Endothelial cell (in vitro differentiated cells): ENCODE results near the gene SPATA24. TPM values are rescaled to one million over a fixed set of nuclear protein-coding genes. Genes with fewer than 3 reads are reported as not detected.
A peak's percentile ranks its signal among the peaks of the same experiment; 100 is the strongest.

Experiments
- DNase-seq: peaks from one replicate; pipeline ENCODE4 v3.0.0; 2021; ENCODE audit warnings: low spot score
- H3K27ac Mint-ChIP-seq: one replicate; pipeline ENCODE4 v1.8.0; 2021; ENCODE audit warnings: mixed read lengths, inconsistent platforms; ENCODE audit not compliant: unreplicated experiment
- H3K27me3 Mint-ChIP-seq: one replicate; pipeline ENCODE4 v1.8.0; 2021; ENCODE audit warnings: mild to moderate bottlenecking, moderate library complexity, mixed read lengths, inconsistent platforms; ENCODE audit not compliant: unreplicated experiment
- H3K36me3 Mint-ChIP-seq: one replicate; pipeline ENCODE4 v1.8.0; 2021; ENCODE audit warnings: mild to moderate bottlenecking, low read depth, mixed read lengths, inconsistent platforms; ENCODE audit not compliant: unreplicated experiment
- H3K4me1 Mint-ChIP-seq: one replicate; pipeline ENCODE4 v1.8.0; 2021; ENCODE audit warnings: mild to moderate bottlenecking, mixed read lengths, inconsistent platforms; ENCODE audit not compliant: unreplicated experiment
- H3K4me3 Mint-ChIP-seq: one replicate; pipeline ENCODE4 v1.8.0; 2021; ENCODE audit warnings: mild to moderate bottlenecking, mixed read lengths, inconsistent platforms; ENCODE audit not compliant: unreplicated experiment
- H3K9me3 Mint-ChIP-seq: one replicate; pipeline ENCODE4 v1.8.0; 2021; ENCODE audit warnings: mixed read lengths, inconsistent platforms; ENCODE audit not compliant: unreplicated experiment
- CTCF ChIP-seq: fragments of 200-600 bp; sonication (generic); IDR thresholded peaks from one replicate; pipeline ENCODE4 v1.5.0; 2021; ENCODE audit warnings: antibody characterized with exemption; ENCODE audit not compliant: unreplicated experiment
- long read RNA-seq: library from polyadenylated mRNA; unstranded; transcript quantifications from one replicate; pipeline ENCODE4 v2.0.0, GENCODE V29; 2020; ENCODE audit not compliant: unreplicated experiment
- total RNA-seq: library from RNA; stranded (reverse); fragmentation: NEBNext Ultra II Directional; extraction: Animal tissue kit (Norgen Biotek cat#: 25700); gene quantifications from one replicate; pipeline ENCODE4 v1.2.1, GENCODE V29; 2021; ENCODE audit not compliant: unreplicated experiment

The SPATA24 gene
- 7.6 TPM for total RNA-seq
- long read RNA-seq, partial matches to known transcripts = 0 of 2 reads
- long read RNA-seq, other reads (novel, unspliced or antisense) = 1 of 2 reads

GRCh38 chr5:139403787-139404483, at the start of gene SPATA24:
TSS of gene SPATA24 (minus strand) at chr5:139404089. CDS start at chr5:139404060, 29 bp downstream.
- no peak for TF ChIP-seq CTCF
- H3K27me3 Mint-ChIP-seq = peaks cover 6% of the 10 kb centered on the region
- no peaks in the 10 kb centered on the region for H3K9me3 Mint-ChIP-seq
- DNase-seq = peak; percentile 96
- H3K27ac Mint-ChIP-seq = peak within 1 kb of the TSS; percentile 99
- H3K36me3 Mint-ChIP-seq = peaks cover 6% of the 10 kb centered on the region
- peaks cover 23% of the 10 kb centered on the region for H3K4me1 Mint-ChIP-seq
- peak within 1 kb of the TSS; percentile 90 for H3K4me3 Mint-ChIP-seq

GRCh38 chr5:139451878-139452660, 48.2 kb upstream of the SPATA24 start:
- no peak overlapping the region for H3K27ac Mint-ChIP-seq
- H3K27me3 Mint-ChIP-seq = peaks cover 10% of the 10 kb centered on the region
- H3K9me3 Mint-ChIP-seq = no peaks in the 10 kb centered on the region
- H3K4me3 Mint-ChIP-seq = no peak overlapping the region
- no peak for DNase-seq
- no peak for TF ChIP-seq CTCF
- H3K36me3 Mint-ChIP-seq = peaks cover 54% of the 10 kb centered on the region
- peaks cover 29% of the 10 kb centered on the region for H3K4me1 Mint-ChIP-seq

- TF ChIP-seq CTCF = no peak
- H3K27me3 Mint-ChIP-seq = peaks cover 10% of the 10 kb centered on the region
- peaks cover 31% of the 10 kb centered on the region for H3K4me1 Mint-ChIP-seq
- H3K9me3 Mint-ChIP-seq = no peaks in the 10 kb centered on the region
- DNase-seq = no peak
- peaks cover 53% of the 10 kb centered on the region for H3K36me3 Mint-ChIP-seq
- no peak overlapping the region for H3K27ac Mint-ChIP-seq
- no peak overlapping the region for H3K4me3 Mint-ChIP-seq
These were observed 47.3 kb upstream of the SPATA24 start for GRCh38 chr5:139451176-139451575.

- H3K36me3 Mint-ChIP-seq = peaks cover 39% of the 10 kb centered on the region
- peak overlapping the region; percentile 83 for H3K27ac Mint-ChIP-seq
- H3K9me3 Mint-ChIP-seq = no peaks in the 10 kb centered on the region
- H3K4me3 Mint-ChIP-seq = peak overlapping the region; percentile 63
- H3K4me1 Mint-ChIP-seq = peaks cover 56% of the 10 kb centered on the region
- H3K27me3 Mint-ChIP-seq = peaks cover 11% of the 10 kb centered on the region
- no peak for TF ChIP-seq CTCF
- no peak for DNase-seq
These were observed 43.3 kb upstream of the SPATA24 start for GRCh38 chr5:139446956-139447779.
